Inflammatory macrophage (primary cell): ENCODE data around the gene NUDT14.

Experiments
- DNase-seq, 2 donors: peaks; one replicate each; pipeline ENCODE4 v3.0.0-alpha.2; 2020 to 2022

Gene NUDT14

GRCh38 chr14:105144666-105145380 lies 36.3 kb downstream of the NUDT14 start:
- DNase-seq, result no peak

- no peak for DNase-seq
Observed at GRCh38 chr14:105144026-105144665, 37.0 kb downstream of the NUDT14 start.

GRCh38 chr14:105143451-105144025 lies 37.6 kb downstream of the NUDT14 start:
- no peak for DNase-seq

- DNase-seq, result no peak
Observed at GRCh38 chr14:105142651-105143450, 38.3 kb downstream of the NUDT14 start.

- DNase-seq, result no peak
Observed at GRCh38 chr14:105141486-105142281, 39.4 kb downstream of the NUDT14 start.

- no peak for DNase-seq
Observed at GRCh38 chr14:105141026-105141425, 40.1 kb downstream of the NUDT14 start.

- DNase-seq, result no peak
Observed at GRCh38 chr14:105140581-105140980, 40.5 kb downstream of the NUDT14 start.

- DNase-seq, result no peak
Observed at GRCh38 chr14:105139831-105140239, 41.3 kb downstream of the NUDT14 start.

GRCh38 chr14:105139212-105139825 lies 41.8 kb downstream of the NUDT14 start:
- DNase-seq, result no peak

- DNase-seq, result no peak
Observed at GRCh38 chr14:105138551-105139111, 42.5 kb downstream of the NUDT14 start.

- no peak for DNase-seq
Observed at GRCh38 chr14:105138021-105138541, 43.0 kb downstream of the NUDT14 start.

GRCh38 chr14:105137481-105138020 lies 43.6 kb downstream of the NUDT14 start:
- no peak for DNase-seq

GRCh38 chr14:105136401-105137322 lies 44.5 kb downstream of the NUDT14 start:
- no peak for DNase-seq

- DNase-seq, result no peak
Observed at GRCh38 chr14:105135700-105136395, 45.3 kb downstream of the NUDT14 start.

GRCh38 chr14:105132921-105133654 lies 48.0 kb downstream of the NUDT14 start:
- DNase-seq, result no peak

GRCh38 chr14:105131241-105131640 lies 49.9 kb downstream of the NUDT14 start:
- no peak for DNase-seq

GRCh38 chr14:105128059-105128458 lies 53.1 kb downstream of the NUDT14 start:
- DNase-seq, result no peak

- no peak for DNase-seq
Observed at GRCh38 chr14:105126981-105127329, 54.2 kb downstream of the NUDT14 start.
